DLD1 (cell line): ENCODE measurements around the gene ALK.
"Not testable (repeated sequence)": the region's sequence is repeated elsewhere in the genome, so short reads cannot be mapped to it uniquely, and the experiment has no call there.

ENCODE experiments used
- in situ Hi-C: cut with HindIII; loops from 2 replicates; pipeline ENCODE4 v1.10.0; 2017; ENCODE audit warnings: low sequenced_read_pairs

Gene ALK

GRCh38 chr2:29761278-29761677 is 160.1 kb downstream of the ALK start:
- in situ Hi-C loops: no loop called here

DNA sequence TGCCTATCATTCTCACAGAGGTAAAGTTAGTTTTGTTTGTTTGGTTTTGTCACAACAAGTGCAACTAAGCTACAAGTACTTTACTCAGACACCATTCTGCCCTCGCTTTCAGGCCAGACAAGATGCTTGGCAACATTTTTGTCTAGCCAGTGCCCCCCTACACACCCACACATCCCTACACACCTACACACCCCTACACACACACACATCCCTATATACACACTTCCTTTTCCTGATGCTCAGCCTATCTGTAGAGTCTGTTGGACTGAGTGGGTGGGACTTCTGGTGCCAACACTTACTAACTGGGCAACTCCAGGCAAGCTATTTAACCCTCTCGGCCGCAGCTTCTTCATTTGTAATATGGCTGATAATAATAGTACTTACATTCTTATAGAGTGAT is 161.4 kb downstream of the ALK start:
- in situ Hi-C loops: no loop called here

- in situ Hi-C loops: no loop called here
These were observed 162.0 kb downstream of the ALK start for GRCh38 chr2:29759360-29759759.

- in situ Hi-C loops: no loop called here
These were observed 165.6 kb downstream of the ALK start for GRCh38 chr2:29755829-29756228.

DNA sequence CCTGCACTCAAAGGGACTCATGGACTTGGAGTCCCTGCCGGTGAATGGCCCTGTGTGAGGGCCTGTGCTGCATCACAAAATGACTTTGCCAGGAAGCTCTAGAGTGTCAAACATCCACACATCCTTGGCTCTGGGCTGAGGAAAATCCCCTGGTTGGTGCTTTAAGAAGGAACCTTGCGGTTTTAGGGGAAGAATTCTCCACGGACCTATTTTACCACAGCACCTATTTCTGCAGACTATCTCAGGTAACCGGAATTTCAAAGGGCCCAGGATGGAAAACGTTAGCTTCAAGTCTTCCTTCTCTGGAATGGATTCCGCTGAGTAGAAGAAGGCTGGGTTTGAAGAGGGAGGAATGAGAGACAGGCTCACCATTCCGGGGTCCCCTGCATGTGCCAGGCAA is 166.2 kb downstream of the ALK start:
- in situ Hi-C loops: no loop called here

- in situ Hi-C loops: no loop called here
These were observed 167.5 kb downstream of the ALK start for GRCh38 chr2:29753671-29754444.

DNA sequence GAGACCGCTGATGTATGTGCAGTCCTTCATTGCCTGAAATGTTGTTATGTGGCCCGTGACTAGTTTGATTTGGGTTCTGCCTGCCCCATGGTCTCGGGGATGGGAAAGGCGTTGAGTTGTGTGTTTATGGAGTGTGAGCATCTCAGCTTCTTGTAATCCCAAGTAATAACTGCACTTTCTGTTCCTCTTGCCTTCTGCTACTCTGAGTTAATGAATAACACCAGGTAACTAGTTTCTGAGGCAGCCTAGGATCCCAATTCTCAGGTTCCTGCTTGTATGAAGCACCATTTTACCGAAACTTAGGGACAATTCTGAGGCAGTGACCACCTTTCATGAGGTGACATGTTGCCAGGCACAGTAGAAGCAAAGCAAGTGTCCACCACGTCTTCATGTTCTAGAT is 170.0 kb downstream of the ALK start:
- in situ Hi-C loops: no loop called here

DNA sequence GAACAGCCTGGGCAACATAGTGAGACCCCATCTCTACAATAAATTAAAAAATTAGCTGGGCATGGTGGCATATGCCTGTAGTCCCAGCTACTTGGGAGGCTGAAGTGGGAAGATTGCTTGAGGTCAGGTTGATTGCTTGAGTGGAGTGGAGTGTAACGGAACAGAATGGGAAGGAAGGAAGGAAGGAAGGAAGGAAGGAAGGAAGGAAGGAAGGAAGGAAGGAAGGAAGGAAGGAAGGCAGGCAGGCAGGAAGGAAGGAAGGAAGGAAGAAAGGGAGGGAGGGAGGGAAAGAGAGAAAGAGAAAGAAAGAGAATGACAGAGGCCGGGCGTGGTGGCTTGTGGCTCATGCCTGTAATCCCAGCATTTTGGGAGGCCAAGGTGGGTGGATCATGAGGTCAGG is 170.9 kb downstream of the ALK start:
- in situ Hi-C loops: not testable (repeated sequence)

DNA sequence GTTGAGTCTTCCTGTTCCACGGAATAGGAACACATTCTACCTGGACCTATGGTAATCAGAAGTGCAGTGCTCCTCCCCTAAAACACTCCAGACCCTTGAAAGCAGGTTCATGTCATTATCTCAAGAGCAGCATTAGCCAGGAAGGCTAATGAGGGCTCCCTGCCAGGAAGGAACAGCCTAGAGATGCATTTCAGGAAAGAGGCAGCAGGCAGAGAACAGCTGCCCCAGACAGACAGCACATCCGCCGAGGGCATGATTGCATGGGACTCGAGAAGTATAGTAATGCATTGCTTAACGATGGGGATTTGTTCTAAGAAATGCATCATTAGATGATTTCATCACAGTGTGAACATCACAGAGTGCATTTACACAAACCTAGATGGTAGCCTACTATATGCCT is 171.5 kb downstream of the ALK start:
- in situ Hi-C loops: no loop called here

DNA sequence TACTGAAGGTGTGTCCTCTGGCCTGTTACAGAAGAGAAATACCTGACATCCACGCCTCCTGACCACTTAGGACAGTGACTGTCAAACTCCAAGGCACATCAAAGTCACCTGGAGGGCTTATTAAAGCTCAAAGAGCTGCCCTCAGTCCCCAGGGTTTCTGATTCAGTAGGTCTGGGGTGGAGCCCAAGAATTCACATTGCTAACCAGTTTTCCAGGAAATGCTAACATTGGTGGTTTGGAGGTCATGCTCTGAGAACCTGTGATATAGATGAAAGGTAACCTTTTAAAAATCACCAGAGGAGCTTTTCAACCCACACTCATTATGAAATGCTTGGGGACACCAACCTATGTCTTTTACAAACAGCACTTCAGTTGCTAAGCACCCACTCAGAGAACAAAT is 172.3 kb downstream of the ALK start:
- in situ Hi-C loops: no loop called here

DNA sequence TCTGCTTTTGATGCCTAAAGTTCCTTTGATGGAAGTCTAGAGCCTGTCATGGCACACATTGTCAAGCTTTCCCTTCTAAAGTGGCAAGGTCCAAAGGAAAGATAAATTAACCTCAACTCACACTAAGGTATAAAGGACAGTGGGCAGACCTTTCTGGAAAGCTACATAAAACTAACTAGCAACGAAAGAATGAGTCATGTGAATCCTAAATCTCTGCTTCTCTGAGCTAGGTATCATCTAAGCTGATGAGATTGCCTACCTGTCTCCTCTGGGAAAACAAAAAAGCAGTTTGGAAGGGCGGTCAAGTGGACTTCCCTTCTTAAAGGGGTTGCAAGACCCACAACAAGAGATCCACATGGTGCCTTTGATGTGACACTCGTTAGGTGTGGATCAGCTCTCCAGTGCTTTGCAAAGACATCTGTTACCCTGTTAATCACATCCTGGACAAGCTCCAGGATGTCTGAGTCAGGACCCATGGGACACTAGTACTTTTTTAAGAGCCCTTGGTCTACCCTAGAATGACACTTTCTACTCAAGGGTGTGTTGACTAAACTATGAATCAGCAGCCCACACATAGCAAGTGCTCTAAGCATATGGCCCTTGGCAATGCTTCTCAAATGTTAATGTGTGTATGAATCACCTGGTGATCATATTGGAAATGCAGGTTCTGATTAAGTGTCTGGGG is 173.5 kb downstream of the ALK start:
- in situ Hi-C loops: no loop called here

DNA sequence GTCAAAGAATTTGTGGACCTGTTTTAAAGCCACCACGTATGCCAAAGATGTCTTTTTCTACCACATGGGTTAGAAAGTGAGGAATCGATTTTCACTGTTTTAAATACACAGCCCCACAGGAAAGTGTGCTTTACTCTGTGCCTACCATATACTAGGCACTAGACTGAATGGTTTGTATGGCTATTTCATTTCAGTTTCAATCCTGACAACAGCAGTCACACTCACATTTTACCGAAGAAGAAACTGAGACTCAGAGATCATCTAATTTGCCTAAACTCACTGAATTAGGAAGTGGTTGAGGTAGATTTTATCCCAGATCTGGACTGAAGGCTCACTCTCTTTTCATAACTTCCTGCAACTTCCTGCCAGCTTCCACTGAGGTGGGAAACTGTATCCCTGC is 176.4 kb downstream of the ALK start:
- in situ Hi-C loops: no loop called here

DNA sequence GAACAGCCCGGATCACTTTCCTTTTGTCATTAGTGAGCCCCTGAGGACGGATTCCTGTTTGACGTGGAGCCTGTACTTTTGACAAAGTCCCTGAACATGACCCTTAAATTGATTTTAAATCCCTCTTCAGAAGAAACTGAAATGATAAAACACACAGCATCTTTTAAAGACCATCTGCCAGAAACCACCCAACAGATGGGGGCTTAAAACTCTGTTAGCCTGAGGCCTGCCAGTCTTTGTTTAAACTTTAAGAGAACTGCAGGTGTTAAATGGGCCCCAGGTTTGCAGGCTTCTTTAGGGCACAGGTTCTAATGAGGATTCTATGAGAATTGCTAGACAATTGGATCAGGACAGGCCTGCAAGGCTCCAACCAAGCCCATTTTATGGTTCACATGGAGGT is 177.9 kb downstream of the ALK start:
- in situ Hi-C loops: no loop called here

GRCh38 chr2:29742656-29743055 is 178.7 kb downstream of the ALK start:
- in situ Hi-C loops: no loop called here

DNA sequence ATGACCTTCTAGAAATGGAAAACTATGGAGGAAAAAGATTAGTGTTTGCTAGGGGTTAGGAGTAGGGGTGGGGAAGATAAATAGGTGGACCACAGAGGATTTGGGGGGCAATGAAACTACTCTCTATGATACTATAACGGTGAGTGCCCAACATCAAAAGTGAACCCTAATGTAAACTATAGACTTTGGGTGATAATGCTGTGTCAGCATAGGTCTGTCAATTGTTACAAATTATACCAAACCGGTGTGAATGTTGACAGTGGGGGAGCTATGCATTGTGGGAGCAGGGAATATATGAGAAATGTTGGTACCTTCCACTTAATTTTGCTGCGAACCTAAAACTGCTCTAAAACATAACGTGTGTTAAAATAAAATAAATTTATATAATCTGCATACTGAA is 180.3 kb downstream of the ALK start:
- in situ Hi-C loops: no loop called here

DNA sequence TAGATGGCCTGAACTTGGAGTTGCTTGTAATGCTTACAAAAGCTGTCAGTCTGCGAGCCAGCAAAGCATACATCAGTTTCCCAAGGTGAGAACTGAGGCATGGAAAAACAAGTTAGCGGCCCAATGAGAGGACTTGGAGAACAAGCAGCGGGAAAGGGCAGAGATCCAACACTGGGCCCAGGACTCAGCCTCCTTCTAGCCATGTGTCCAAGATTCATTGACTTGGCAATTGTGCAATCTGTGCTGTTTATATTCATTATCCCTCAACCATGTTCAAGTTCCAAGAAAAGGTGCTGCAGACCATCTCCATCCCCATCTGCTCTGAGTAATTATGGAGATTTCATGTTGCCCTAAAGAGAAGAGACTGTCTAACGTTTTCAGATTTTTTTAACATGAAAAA is 187.4 kb downstream of the ALK start:
- in situ Hi-C loops: no loop called here

DNA sequence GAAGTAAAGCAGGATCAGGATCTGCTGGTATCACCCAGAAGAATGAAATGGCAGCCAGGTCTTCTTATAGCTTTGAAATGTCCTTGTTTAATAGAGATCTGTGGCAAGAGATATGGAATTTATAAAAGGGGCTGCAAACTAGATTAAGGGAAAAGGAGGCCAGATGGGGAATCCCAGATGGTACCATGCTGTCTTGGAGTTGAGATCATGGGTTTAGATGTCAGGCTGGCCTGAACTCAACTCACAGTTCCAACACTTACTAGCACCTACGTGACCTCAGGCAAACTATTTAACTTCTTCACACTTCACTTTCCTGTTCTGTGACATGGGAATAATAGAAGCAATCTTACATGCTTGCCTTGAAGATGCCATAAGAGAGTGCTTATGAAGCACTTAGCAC is 188.2 kb downstream of the ALK start:
- in situ Hi-C loops: no loop called here

DNA sequence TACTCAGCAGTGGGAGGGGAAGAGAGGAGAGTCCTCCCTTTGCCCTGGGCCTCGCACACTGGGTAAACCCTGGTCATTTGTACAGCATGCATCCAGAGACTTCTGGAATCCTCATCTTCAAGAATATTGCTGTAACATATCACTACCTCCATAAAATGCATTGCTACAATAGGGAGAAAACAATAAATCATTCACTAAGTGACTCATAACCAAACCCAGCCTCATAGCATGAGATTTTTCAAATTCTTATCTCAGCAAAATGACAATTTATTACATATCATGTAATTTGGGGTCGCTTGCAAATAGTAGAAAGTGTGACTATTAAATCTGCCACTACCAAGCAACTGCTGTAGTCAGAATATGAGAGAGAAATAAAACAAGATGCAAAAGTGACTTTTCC is 189.4 kb downstream of the ALK start:
- in situ Hi-C loops: no loop called here

GRCh38 chr2:29729932-29730331 is 191.5 kb downstream of the ALK start:
- in situ Hi-C loops: no loop called here

DNA sequence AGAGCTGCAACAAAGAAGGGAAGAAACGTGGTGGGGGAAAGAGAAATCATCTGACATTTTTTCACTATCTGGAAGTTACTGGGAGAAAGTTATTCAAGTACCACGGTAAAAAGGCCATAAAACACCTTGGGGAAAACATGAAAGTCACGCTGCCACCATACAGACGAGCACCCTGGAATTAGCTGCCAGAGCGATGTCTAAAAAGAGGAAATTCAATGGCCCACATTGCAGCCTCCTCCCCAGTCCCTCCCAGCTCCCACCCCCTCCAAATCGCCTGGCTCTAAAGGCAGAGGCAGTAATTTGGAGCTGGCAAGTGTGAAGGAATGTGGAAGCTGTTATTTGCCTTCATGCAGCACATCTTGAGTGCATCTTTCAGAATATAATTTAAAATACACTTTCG is 192.0 kb downstream of the ALK start:
- in situ Hi-C loops: no loop called here

GRCh38 chr2:29726976-29727375 is 194.4 kb downstream of the ALK start:
- in situ Hi-C loops: no loop called here

GRCh38 chr2:29725610-29726009 is 195.8 kb downstream of the ALK start:
- in situ Hi-C loops: no loop called here

- in situ Hi-C loops: no loop called here
These were observed 197.1 kb downstream of the ALK start for GRCh38 chr2:29724282-29724681.
